Mesodermal cell (in vitro differentiated cells): ENCODE data around the gene FIGN.
A peak's percentile ranks its signal among the peaks of the same experiment; 100 is the strongest.

Experiments used
- H3K27ac ChIP-seq: 2 replicates; pipeline ENCODE4 v1.7.0; 2013; ENCODE audit warnings: mild to moderate bottlenecking, low read depth, low read length, moderate library complexity; ENCODE audit not compliant: severe bottlenecking
- H3K36me3 ChIP-seq: 2 replicates; pipeline ENCODE4 v1.7.1; 2013; ENCODE audit warnings: mild to moderate bottlenecking, low read length, moderate library complexity; ENCODE audit not compliant: control insufficient read depth, insufficient read depth
- H3K4me1 ChIP-seq: one replicate; pipeline ENCODE4 v1.7.1; 2013; ENCODE audit warnings: mild to moderate bottlenecking, low read length; ENCODE audit not compliant: insufficient read depth, control insufficient read depth, poor library complexity, severe bottlenecking
- H3K4me3 ChIP-seq: 2 replicates; pipeline ENCODE4 v1.7.0; 2013; ENCODE audit warnings: low read length, control low read depth, mild to moderate bottlenecking; ENCODE audit not compliant: insufficient read depth, poor library complexity, severe bottlenecking; ENCODE audit errors: extremely low read depth
- H3K9me3 ChIP-seq: 2 replicates; pipeline ENCODE4 v1.7.1; 2013; ENCODE audit warnings: mild to moderate bottlenecking, low read length, moderate library complexity; ENCODE audit not compliant: control insufficient read depth
- WGBS, 2 experiments: methylation state at CpG; one replicate each; pipeline ENCODE4 v1.1.5; 2013; ENCODE audit warnings: missing lambda C conversion rate in 2 of 2; ENCODE audit not compliant: insufficient coverage in 2 of 2; 5-methylcytosine and 5-hydroxymethylcytosine counted together

FIGN gene

GRCh38 chr2:163690896-163691295, 44.9 kb downstream of the FIGN start:
- Histone ChIP-seq H3K36me3 (no peaks in the 10 kb centered on the region), H3K4me1 (no peaks in the 10 kb centered on the region), H3K27ac (no peak overlapping the region), H3K9me3 (no peaks in the 10 kb centered on the region), H3K4me3 (no peak overlapping the region)
- 100% methylated on average over 1 of the region's 2 CpGs; no CpG with 5 or more reads in 1 of the 2 experiments for WGBS, 2 experiments

- 80 to 86% methylated on average over 1 of the region's 1 CpG for WGBS, 2 experiments
- no peaks in the 10 kb centered on the region for H3K36me3 ChIP-seq
- H3K4me1 ChIP-seq = peaks cover 11% of the 10 kb centered on the region
- H3K27ac ChIP-seq = no peak overlapping the region
- no peaks in the 10 kb centered on the region for H3K9me3 ChIP-seq
- H3K4me3 ChIP-seq = no peak overlapping the region
These were observed 48.6 kb downstream of the FIGN start for GRCh38 chr2:163687217-163687616.

DNA sequence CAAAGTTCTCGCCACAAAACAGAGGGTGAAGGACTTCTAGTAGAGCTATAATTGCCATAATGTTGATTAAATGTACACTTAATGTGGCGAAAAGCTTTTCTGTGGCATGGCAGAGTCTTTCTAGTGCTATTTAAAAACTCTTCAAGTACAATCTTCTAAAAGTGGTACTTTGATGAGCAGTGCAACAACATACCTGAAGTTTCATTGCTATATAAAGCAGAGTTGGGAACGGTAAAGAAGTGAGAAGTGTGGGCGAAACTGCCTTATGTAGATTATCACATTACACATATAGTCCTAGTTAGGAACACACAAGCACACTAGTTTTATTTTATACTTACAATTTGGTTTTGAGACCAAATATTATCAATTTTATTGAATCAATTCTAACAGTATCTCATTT, 49.5 kb downstream of the FIGN start:
- no peak overlapping the region for H3K27ac ChIP-seq
- H3K4me3 ChIP-seq = no peak overlapping the region
- H3K4me1 ChIP-seq = peaks cover 11% of the 10 kb centered on the region
- H3K9me3 ChIP-seq = no peaks in the 10 kb centered on the region
- WGBS, 2 experiments = 100% methylated on average over 1 of the region's 4 CpGs; no CpG with 5 or more reads in 1 of the 2 experiments
- H3K36me3 ChIP-seq = no peaks in the 10 kb centered on the region

DNA sequence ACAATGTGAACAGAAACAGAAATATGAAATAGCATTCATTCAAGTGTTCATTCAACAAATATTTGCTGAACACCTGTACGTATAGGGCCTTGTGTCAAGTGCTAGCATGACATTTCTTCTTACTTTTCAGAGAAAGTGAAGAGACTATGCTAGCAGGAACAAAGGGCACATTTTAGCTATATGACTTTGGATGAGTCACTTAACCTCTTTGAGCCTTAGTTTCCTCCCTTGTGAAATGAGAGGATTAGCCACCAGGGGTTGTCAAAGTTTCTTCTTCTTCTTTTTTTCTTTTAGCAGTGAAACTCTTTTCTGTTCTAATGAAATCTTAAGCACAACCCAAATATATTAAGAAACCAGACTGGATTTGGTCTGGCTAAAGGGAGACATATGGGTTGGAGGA, 53.1 kb downstream of the FIGN start:
- no peak overlapping the region for H3K27ac ChIP-seq
- no peak overlapping the region for H3K4me3 ChIP-seq
- peaks cover 11% of the 10 kb centered on the region for H3K4me1 ChIP-seq
- no peaks in the 10 kb centered on the region for H3K9me3 ChIP-seq
- no peaks in the 10 kb centered on the region for H3K36me3 ChIP-seq
- 100% methylated on average over 1 of the region's 1 CpG; no CpG with 5 or more reads in 1 of the 2 experiments for WGBS, 2 experiments

DNA sequence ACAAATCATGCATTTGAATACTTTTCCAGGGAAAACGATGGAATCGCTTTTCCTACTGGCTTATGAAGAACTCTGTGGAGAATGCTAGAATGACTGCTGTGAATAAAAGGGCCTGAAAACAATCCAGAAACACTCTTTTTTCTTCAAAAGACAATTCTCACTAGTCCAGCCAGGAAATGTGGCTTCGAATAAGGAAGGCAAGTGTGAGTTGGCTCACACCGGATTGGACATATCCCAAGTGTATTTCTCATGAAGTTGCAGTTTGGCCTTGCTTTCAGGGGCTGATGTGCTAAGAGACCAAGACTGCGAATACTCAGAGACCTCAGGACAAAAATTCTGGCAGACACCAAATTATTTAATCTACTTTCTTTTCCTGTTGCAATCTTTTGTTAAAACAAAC, 54.1 kb downstream of the FIGN start:
- peaks cover 11% of the 10 kb centered on the region for H3K4me1 ChIP-seq
- H3K27ac ChIP-seq = no peak overlapping the region
- WGBS, 2 experiments = 91 to 95% methylated on average over 3 to 4 of the region's 5 CpGs
- H3K36me3 ChIP-seq = no peaks in the 10 kb centered on the region
- no peaks in the 10 kb centered on the region for H3K9me3 ChIP-seq
- H3K4me3 ChIP-seq = no peak overlapping the region

- Histone ChIP-seq H3K36me3 (no peaks in the 10 kb centered on the region), H3K9me3 (no peaks in the 10 kb centered on the region), H3K4me3 (no peak overlapping the region), H3K27ac (no peak overlapping the region), H3K4me1 (no peaks in the 10 kb centered on the region)
- WGBS, 2 experiments = 83 to 100% methylated on average over 1 to 2 of the region's 2 CpGs
These were observed 60.4 kb downstream of the FIGN start for GRCh38 chr2:163675388-163675787.

GRCh38 chr2:163673522-163673921, 62.3 kb downstream of the FIGN start:
- Histone ChIP-seq H3K4me1 (no peaks in the 10 kb centered on the region), H3K27ac (no peak overlapping the region), H3K9me3 (no peaks in the 10 kb centered on the region), H3K4me3 (no peak overlapping the region), H3K36me3 (no peaks in the 10 kb centered on the region)
- 90 to 100% methylated on average over 1 of the region's 2 CpGs for WGBS, 2 experiments

GRCh38 chr2:163670929-163671328, 64.9 kb downstream of the FIGN start:
- H3K27ac ChIP-seq = no peak overlapping the region
- 100% methylated on average over 2 to 3 of the region's 3 CpGs for WGBS, 2 experiments

GRCh38 chr2:163669506-163669905, 66.3 kb downstream of the FIGN start:
- no peak overlapping the region for H3K27ac ChIP-seq
- H3K36me3 ChIP-seq = no peaks in the 10 kb centered on the region
- H3K9me3 ChIP-seq = no peaks in the 10 kb centered on the region
- WGBS, 2 experiments = 91 to 92% methylated on average over 1 of the region's 2 CpGs
- H3K4me1 ChIP-seq = peaks cover 18% of the 10 kb centered on the region
- H3K4me3 ChIP-seq = no peak overlapping the region

More at GRCh38 chr2:163670929-163671328, 64.9 kb downstream of the FIGN start:
- Histone ChIP-seq H3K4me1 (peaks cover 7% of the 10 kb centered on the region), H3K9me3 (no peaks in the 10 kb centered on the region), H3K4me3 (no peak overlapping the region), H3K36me3 (no peaks in the 10 kb centered on the region)

GRCh38 chr2:163667064-163667887, 68.5 kb downstream of the FIGN start:
- Histone ChIP-seq H3K9me3 (no peaks in the 10 kb centered on the region), H3K4me1 (peaks cover 25% of the 10 kb centered on the region), H3K36me3 (peaks cover 3% of the 10 kb centered on the region), H3K27ac (peak overlapping the region; percentile 74), H3K4me3 (no peak overlapping the region)
- WGBS, 2 experiments = 80 to 94% methylated on average over 3 of the region's 4 CpGs

GRCh38 chr2:163665817-163666216, 70.0 kb downstream of the FIGN start:
- Histone ChIP-seq H3K4me3 (no peak overlapping the region), H3K36me3 (peaks cover 3% of the 10 kb centered on the region), H3K9me3 (no peaks in the 10 kb centered on the region), H3K27ac (no peak overlapping the region), H3K4me1 (peaks cover 25% of the 10 kb centered on the region)
